LNCaP clone FGC (cell line): ENCODE measurements around the gene MESP2.

ENCODE experiments used
- DNase-seq: peaks from one replicate; pipeline ENCODE4 v3.0.0-alpha.2; 2011; ENCODE audit warnings: low read depth
- H3K4me3 ChIP-seq: 2 replicates; pipeline ENCODE4 v1.5.1; 2011; ENCODE audit warnings: mild to moderate bottlenecking, low read depth, low read length, control low read depth
- TF ChIP-seq, protein P1 (sequence below): IDR thresholded peaks from 2 replicates; pipeline ENCODE4 v1.5.1; 2012; ENCODE audit warnings: mild to moderate bottlenecking; ENCODE audit not compliant: control insufficient read depth, insufficient read depth; ENCODE audit errors: extremely low read depth

MESP2 gene

DNA sequence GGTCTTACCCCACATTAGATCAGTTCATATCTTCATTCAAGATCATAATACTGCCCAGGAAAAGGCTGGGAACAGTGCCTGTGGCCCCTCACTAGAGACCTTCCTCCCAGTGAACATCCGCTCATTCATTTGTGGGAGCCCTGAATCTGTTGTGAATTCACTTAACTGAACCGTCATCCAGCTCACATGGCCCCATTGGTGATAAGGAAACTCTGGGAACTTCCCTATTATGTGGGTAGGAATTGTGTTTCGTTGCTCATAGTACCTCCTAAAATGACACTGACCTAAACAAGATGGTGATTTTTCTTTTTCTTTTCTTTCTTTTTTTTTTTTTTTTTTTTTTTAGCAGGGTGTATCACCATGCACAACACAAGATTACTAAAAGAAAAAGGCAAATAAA, 6.8 kb upstream of the MESP2 start:
- TF ChIP-seq, protein P1, sequence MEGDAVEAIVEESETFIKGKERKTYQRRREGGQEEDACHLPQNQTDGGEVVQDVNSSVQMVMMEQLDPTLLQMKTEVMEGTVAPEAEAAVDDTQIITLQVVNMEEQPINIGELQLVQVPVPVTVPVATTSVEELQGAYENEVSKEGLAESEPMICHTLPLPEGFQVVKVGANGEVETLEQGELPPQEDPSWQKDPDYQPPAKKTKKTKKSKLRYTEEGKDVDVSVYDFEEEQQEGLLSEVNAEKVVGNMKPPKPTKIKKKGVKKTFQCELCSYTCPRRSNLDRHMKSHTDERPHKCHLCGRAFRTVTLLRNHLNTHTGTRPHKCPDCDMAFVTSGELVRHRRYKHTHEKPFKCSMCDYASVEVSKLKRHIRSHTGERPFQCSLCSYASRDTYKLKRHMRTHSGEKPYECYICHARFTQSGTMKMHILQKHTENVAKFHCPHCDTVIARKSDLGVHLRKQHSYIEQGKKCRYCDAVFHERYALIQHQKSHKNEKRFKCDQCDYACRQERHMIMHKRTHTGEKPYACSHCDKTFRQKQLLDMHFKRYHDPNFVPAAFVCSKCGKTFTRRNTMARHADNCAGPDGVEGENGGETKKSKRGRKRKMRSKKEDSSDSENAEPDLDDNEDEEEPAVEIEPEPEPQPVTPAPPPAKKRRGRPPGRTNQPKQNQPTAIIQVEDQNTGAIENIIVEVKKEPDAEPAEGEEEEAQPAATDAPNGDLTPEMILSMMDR: no peak
- H3K4me3 ChIP-seq: no peak overlapping the region
- no peak for DNase-seq

DNA sequence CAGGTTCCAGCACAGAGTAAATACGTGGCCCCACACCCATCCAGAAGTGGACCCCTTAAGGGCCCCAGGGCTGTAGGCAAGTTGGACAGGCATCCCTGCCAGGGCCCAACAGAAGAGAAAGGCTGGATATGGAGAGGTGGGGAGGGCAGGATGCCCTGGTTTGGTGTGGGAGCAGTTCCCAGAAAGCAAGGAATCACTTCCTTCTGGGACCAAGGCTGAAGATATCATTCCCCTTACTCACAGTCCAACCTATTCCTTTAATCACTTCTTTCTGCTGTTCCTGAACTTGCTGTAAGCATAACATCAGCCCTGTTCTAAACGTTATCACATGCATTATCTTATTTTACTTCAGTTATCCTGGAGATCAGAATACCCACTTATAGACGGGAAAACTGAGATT, 6.1 kb upstream of the MESP2 start:
- no peak overlapping the region for H3K4me3 ChIP-seq
- DNase-seq: no peak
- TF ChIP-seq, protein P1: no peak

GRCh38 chr15:89772932-89773583, 3.1 kb upstream of the MESP2 start:
- DNase-seq: no peak
- H3K4me3 ChIP-seq: no peak overlapping the region
- TF ChIP-seq, protein P1: peak; percentile 20; the same call in 1 of the 2 replicates

DNA sequence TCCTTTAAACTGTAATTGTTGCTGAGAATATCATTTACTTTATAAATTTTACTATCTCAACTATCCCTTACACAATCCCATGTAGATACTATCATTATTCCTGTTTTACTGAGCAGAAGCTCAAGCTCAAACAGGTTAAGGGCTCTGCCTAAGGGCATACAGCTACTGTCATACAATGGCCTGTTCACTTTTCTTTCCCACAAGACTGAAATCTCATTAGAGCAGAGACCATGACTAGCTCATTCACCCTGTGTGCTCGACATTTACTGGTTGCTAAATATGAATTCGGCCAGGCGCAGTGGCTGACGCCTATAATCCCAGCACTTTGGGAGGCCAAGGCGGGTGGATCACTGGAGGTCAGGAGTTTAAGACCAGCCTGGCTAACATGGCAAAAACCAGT, 1.6 kb upstream of the MESP2 start:
- DNase-seq: no peak
- TF ChIP-seq, protein P1: no peak
- H3K4me3 ChIP-seq: no peak overlapping the region

DNA sequence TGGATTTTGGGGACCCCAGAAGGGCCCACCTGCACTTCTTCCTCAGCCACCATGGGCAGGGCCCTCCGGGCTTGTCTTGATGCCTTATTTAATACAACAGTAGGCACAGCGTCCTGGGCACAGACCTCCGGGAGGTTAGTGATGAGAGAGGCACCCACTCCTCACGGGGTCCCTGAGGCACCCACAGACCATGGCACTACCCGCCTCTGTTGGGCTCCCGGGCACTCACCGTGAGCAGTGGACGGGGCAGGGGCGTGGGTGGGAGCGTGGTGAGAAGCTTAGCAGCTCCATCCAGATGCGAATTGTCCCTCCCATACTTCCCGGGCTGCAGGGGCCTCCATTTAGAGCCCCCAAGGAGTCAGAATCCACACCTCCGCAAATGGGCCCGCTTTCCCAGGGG, 317 bp upstream of the MESP2 start:
- TF ChIP-seq, protein P1: no peak
- peak overlapping the region; percentile 42 for H3K4me3 ChIP-seq
- DNase-seq: no peak

DNA sequence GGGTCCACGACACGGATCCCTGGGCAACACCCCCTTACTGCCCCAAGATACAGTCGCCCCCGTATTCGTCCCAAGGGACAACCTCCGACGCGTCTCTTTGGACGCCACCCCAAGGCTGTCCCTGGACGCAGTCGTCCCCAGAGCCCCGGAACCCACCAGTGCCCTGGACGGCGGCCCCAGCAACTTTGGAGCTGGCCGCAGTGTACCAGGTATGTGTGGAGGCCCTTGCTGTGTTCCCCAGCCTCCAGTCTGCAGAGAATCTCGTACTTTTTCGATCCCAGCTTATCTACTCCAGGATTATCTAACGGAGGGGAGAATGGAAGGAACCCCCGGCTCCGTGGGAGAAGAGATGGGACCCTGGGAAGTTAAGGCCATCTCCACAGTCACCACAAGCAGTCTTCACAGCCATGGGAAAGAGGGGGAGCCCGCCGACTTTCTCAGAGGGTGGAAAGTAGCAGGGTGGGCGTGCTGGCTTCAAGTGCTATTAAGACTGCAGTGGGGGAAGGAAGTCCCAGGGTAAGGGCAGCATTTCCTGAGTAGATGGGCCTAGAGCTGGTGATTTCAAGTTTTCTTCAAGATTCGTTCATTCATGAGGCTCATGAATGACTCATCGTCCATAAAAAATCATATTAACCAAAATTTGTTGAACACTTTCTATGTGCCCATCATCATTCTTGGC, 1.1 kb downstream of the MESP2 start:
- TF ChIP-seq, protein P1: no peak
- H3K4me3 ChIP-seq: no peak overlapping the region
- no peak for DNase-seq

- DNase-seq: no peak
- TF ChIP-seq, protein P1: no peak
- H3K4me3 ChIP-seq: no peak overlapping the region
Measured at GRCh38 chr15:89777782-89778380, 1.7 kb downstream of the MESP2 start.
